ENCODE data around the gene DNAJC15.

DNA sequence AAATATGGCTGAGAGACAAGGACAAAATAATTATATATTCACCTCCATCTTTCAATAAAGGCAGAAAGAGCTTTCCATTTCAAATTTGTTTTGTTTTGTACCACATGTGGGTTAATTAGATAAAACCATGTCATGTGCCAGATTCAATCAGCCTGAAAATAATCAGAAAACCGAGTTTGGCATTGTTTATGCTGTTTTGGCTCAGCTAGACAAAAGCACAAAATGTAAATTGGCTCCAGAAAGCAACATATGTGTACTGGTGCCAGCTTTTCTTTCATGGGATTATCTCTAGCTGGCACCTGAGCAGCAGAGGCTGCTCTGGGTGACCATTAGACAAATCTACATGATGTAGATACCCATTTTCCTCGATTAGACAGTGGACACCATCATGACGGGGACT lies 9.2 kb upstream of the DNAJC15 start:
- TF ChIP-seq, protein P1, sequence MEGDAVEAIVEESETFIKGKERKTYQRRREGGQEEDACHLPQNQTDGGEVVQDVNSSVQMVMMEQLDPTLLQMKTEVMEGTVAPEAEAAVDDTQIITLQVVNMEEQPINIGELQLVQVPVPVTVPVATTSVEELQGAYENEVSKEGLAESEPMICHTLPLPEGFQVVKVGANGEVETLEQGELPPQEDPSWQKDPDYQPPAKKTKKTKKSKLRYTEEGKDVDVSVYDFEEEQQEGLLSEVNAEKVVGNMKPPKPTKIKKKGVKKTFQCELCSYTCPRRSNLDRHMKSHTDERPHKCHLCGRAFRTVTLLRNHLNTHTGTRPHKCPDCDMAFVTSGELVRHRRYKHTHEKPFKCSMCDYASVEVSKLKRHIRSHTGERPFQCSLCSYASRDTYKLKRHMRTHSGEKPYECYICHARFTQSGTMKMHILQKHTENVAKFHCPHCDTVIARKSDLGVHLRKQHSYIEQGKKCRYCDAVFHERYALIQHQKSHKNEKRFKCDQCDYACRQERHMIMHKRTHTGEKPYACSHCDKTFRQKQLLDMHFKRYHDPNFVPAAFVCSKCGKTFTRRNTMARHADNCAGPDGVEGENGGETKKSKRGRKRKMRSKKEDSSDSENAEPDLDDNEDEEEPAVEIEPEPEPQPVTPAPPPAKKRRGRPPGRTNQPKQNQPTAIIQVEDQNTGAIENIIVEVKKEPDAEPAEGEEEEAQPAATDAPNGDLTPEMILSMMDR (IDR thresholded peaks at IDR 0.05 in 2 of 3, conservative IDR thresholded peaks at IDR 0.05 in 1 of 3; ENCODE audit: borderline replicate concordance in 1 of 3, insufficient read depth in 1 of 3, low read depth in 2 of 3, low read length in 2 of 3): no peak
- TF ChIP-seq POLR2A (IDR thresholded peaks at IDR 0.05; ENCODE audit: borderline replicate concordance, extremely low read depth, insufficient read depth, insufficient read length) (no peak), JUND (IDR thresholded peaks at IDR 0.05) (no peak), EGR1 (IDR thresholded peaks at IDR 0.05; ENCODE audit: low read depth) (no peak), SIN3A (IDR thresholded peaks at IDR 0.05; ENCODE audit: low read depth) (no peak), POLR2AphosphoS5 (IDR thresholded peaks at IDR 0.05; ENCODE audit: low read depth, low read length) (no peak), SRF (IDR thresholded peaks at IDR 0.05; ENCODE audit: low read depth) (no peak), SP1 (IDR thresholded peaks at IDR 0.05; ENCODE audit: low read depth) (no peak)
- TF ChIP-seq, protein P2, sequence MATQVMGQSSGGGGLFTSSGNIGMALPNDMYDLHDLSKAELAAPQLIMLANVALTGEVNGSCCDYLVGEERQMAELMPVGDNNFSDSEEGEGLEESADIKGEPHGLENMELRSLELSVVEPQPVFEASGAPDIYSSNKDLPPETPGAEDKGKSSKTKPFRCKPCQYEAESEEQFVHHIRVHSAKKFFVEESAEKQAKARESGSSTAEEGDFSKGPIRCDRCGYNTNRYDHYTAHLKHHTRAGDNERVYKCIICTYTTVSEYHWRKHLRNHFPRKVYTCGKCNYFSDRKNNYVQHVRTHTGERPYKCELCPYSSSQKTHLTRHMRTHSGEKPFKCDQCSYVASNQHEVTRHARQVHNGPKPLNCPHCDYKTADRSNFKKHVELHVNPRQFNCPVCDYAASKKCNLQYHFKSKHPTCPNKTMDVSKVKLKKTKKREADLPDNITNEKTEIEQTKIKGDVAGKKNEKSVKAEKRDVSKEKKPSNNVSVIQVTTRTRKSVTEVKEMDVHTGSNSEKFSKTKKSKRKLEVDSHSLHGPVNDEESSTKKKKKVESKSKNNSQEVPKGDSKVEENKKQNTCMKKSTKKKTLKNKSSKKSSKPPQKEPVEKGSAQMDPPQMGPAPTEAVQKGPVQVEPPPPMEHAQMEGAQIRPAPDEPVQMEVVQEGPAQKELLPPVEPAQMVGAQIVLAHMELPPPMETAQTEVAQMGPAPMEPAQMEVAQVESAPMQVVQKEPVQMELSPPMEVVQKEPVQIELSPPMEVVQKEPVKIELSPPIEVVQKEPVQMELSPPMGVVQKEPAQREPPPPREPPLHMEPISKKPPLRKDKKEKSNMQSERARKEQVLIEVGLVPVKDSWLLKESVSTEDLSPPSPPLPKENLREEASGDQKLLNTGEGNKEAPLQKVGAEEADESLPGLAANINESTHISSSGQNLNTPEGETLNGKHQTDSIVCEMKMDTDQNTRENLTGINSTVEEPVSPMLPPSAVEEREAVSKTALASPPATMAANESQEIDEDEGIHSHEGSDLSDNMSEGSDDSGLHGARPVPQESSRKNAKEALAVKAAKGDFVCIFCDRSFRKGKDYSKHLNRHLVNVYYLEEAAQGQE (IDR thresholded peaks at IDR 0.05; ENCODE audit: low read depth): no peak

Measured in HCT116 (cell line).